HG03097 (cell line): ENCODE results near the gene TTC33.

Experiments used
- ATAC-seq: cut with Tn5 transposase; IDR thresholded peaks from one replicate; pipeline ENCODE4 v1.9.1; 2021; ENCODE audit not compliant: unreplicated experiment, low FRiP score

Gene TTC33

DNA sequence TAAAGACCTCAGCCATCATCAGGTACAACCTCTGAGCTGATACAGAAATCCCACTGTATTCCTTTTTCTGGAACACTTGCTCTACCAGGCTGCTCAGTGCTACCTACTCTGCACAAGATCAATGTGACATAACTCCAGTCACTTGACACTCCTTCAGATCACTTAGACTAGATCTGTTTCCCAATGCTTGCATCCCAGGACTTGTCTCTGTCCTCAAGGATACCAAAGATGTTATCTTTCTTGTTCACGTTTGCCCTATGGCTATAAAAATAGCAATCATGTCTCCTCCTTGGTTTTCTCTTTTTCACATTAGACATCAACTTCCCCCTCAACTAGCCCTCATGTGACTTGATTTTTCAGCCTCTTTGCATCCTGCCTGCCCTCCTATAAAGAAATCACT lies 264.1 kb downstream of the TTC33 start:
- no peak for ATAC-seq

DNA sequence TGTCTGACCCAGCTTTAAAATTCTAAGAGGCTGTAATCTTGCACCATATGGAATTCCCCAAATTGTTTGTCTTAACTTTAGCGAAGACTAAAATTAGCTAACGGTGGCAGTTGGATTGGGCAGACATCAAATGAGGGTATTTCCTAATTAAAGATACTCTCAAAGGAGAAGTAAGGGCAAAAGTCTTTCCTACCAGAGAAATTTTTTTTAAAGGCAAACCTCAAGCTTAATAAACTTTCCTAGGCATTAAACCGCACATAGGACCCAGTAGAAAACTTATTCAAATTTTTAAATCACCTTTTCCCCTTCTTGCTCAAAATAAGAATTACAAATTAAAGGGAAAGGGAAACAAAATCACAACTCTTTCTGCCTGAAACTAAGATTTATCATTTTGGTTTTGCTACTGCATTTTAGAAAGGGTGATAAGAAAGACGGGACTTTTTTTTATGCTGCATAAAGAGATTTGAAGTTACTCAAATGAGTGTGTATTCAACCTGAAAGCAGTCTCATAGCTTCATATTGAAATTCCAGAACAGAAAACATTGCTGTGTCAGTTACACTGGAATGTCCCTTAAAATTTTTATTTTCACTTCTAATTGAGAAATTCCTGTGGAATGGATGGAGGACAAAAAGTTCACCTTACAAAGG lies 265.2 kb downstream of the TTC33 start:
- ATAC-seq, result no peak

DNA sequence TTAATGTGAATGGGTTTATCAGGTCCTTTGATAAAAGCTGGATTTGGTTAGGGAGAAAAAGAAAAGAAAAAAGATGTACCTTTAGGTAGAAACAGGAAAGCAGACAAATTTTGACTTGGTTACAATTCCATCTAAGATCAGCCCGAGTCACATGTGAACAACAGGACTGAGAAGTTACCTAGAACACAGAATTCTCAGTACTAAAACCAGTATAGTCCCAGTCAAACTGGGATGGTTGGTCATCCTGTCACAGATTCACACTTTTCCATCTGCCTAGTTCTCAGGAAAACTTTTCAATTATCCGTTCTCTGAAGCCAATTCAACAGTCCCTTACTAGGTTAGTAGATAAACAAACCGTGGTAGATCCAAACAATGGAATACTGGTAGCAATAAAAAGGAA lies 266.3 kb downstream of the TTC33 start:
- no peak for ATAC-seq

DNA sequence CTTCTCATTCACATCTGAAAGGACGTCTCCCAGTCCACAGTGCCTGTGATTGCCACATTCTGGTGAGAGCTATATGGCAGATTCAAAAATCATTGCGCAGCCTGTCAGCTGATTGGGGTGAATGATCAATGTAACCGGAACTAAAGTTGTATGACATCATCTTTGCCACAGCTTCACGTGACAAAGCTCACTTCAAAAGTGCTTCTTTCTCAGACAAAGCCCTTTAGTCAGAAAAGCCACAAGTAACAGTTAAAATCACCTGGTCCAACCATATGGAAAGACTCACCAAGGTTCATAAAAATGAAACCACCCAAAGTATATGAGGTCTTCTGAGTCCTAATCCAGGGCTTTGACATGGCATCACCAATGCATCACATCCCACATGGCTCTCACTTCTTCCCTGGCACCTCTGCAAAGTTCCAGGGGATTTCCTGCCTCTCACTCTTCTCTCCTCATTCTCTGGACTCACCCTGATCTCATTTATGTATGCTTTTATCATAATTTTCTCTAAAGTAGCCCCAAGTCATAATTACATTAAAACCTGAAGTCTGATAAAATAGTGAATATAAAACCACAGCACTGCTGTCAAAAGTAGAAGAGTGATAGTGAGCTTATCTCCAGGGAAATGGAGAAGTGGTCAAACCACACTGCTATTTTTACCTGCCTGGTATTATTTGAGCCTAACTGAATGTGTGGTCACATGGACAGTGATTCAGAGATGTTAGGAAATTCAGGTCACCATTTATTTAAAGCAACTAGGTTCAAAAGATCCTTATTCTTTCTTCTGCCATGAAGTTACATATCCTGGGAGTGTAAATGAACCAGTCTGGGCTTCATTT lies 269.1 kb downstream of the TTC33 start:
- ATAC-seq, result peak; percentile 56

DNA sequence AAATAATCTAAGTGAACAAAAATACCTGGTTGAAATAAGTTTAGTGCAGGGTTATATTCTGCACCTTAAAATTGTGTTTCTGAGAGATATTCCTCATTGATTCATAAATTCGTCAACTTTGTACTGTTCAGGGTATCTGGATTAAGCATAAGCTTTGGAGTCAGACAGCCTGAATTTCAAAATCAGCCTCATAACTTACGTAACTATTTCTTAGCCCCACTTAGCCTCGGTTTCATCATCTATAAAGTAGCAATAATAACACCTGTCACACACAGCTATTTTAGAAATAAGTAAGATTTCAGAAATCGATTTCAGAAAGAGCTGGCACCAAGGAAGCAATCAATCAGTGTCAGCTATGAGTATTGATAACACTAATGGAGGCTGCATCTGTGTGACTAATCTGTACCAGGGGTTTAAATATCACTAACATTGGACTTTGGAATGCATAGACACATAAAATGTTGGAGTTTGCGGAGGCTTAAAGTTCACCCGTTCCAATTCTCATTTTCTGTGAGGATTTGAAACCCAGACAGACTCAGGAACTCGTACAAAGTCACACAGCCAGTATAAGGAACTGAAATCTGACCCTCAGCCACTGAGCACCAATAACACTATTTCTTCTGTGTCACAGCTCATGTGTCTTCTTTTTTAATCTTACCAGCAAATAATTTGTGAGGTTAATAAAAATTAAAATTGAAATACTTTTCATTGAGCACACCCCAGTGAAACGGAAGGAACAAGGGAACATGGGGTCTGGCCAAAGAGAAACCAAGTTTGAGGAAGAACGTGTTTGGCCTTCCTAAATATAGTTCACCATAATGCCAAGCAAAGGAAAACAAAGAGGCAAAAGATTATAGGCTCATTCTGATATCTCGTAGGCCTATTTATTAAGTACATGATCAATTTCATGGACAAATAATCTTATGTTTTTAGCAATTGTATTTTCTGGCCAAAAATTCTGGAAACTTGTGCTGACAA lies 270.5 kb downstream of the TTC33 start:
- ATAC-seq, result peak; percentile 39

DNA sequence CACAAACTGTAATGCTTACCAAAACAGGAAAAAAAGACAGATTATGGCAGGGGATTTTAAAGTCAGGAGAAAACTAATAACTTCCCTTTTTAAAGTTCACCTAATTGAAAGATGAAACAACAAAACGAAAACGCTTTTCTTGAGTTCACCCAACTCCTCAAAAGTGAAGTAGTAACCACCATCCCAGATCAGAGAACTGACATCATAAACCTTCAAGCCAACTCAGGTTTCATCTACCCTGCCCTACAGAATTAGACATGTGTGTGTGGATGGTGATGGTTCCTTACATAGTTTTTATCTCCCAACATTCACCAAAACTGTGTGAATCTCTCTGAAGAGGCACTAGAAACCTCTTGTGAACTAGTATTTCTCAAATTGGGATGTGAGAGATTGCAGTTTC lies 271.3 kb downstream of the TTC33 start:
- peak; percentile 31 for ATAC-seq

DNA sequence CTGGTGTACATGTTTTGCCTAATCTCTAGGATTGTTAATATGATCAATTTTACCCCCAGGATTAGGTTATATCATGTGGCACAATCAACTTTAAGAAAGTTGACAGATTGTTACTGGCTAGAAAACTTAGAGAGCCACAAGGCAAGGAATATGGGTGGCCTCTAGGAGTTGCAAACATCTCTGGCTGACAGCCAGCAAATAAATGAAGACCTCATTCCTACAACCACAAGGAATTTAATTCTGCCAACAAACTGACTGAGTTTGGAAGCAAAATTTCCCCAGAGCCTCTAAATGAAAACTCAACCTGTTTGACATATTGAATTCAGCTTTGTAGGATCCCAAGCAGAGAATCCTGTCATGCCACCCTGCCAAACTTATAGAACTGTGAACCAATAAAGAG lies 272.4 kb downstream of the TTC33 start:
- no peak for ATAC-seq

DNA sequence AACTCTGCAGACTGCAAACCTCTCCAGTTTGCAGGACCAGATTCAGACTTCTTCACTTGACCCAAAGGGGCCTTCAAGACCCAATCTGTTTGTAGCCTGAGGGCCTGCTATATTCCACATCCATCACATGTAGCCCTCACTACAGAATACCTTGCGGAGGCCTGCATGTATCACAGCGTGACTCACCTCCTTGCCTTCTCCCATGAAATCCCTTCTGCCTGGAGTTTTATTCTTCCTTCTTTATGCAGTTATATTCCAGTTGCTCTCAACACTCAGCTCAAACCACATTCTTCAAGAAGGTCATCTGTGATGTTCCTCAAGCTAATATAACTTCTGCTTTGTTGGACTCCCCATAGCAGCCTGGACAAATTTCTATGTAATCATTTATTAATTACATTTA lies 274.5 kb downstream of the TTC33 start:
- no peak for ATAC-seq

DNA sequence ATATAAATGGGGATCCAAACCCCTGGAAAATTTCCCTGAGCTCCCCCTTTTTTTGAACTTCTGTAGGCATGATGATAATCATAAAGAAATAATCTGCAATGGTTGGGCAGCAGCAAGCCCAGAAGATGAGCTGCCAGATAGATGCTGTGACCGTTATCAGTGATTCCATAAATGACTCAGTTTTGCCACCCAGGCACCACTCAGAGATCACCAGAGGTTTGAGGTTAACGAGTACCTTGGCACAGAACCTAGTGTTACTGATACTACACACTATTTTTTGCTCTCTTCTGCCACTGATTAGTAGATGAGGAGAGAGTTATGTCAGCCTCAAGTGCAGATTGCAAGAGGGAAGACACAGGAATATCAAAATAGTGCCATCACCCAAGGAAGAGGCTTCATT lies 275.4 kb downstream of the TTC33 start:
- ATAC-seq, result peak; percentile 32

DNA sequence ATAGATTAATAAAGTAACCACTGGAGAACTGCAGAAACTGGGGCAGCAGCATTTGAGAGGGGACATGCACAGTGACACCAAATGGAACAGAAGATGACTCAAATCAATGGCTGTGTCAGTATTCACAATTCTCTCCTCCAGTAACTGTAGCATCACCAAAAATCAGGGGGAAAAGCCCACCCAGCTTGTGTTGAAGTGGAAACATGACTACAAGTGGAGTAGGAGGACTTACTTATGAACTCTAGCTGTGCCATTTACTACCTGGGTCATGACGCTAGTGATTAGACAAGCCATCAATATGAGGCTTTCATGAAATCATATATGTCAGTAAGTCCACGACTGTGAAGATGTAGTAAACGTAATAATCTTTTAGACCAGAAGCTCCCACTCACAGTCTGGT lies 275.8 kb downstream of the TTC33 start:
- ATAC-seq, result no peak

DNA sequence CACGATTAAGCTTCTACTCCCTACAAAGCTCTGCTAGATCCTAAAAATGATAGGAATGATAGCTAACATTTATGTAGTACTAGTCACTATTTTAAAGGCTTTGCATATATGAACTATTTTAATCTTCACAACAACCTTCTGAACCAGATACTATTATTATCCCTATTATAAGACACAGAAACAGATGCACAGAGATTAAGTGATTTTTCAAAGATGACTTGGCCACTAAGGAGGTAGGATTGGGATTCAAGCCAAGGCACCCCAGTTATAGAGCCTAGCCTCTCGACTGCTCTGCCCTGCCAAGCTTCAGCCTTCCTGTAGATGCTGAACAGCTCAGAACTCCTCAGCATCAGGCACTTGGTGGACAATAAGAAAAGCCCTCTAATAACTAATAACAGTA lies 277.0 kb downstream of the TTC33 start:
- no peak for ATAC-seq

DNA sequence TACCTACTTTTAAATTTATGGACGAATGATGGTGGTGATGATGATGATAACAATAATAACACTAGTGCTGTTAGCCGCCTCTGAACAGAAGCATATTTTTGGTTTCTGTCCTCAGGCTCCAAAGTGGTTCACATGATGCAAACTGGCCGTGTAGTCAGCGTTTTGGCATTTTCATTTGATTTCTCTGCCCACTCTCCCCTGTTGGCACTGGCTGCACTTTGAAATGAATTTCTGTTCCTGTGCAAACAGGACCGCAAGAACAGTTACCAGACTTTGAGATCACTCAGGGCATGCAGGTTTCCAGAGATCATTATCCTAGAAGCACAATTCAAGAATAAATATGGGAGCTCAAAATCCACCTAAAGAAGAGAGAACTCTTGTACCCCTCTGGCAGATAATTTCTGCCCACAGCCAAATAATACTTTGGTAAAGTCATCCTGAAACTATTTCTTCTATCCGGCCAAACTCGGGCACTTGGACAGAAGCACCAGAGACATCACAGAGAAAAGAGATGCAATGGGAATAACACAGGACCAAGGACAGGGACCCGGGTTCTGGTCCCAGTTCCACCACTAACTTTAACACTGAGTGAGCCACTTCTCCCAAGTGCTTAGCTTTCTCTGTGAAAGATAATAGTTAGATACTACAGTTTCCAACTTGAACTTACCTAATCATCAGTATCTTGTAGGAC lies 277.8 kb downstream of the TTC33 start:
- no peak for ATAC-seq

DNA sequence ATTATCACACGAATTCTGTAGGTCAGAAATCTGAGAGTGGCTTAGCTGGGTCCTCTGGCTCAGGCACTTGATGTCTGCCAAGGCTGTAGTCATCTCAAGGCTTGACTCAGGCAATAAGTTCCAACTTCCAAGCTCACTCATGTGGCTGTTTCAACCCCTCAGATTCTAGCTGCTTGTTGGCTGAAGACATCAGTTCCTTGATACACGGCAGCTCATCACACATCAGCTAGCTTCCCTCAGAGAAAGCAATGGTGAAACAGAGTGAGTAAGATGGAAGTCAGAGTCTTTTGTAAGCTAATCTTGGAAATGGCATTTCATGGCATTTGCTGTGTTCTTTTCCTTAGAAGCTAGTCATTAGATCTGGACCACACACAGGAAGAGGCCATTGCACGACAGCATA lies 280.2 kb downstream of the TTC33 start:
- ATAC-seq, result no peak

DNA sequence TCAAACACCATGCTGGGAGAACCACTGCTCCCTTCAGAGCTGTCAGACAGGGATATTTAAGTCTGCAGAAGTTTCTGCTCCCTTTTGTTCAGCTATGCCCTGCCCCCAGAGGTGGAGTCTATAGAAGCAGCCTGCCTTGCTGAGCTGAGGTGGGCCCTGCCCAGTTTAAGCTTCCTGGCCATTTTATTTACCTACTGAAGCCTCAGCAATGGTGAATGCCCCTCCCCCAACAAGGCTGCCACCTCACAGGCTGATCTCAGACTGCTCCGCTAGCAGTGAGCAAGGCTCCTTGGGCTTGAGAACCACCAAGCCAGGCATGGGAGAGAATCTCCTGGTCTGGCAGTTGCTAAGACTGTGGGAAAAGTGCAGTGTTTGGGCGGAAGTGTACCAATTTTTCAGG lies 281.5 kb downstream of the TTC33 start:
- ATAC-seq, result no peak

DNA sequence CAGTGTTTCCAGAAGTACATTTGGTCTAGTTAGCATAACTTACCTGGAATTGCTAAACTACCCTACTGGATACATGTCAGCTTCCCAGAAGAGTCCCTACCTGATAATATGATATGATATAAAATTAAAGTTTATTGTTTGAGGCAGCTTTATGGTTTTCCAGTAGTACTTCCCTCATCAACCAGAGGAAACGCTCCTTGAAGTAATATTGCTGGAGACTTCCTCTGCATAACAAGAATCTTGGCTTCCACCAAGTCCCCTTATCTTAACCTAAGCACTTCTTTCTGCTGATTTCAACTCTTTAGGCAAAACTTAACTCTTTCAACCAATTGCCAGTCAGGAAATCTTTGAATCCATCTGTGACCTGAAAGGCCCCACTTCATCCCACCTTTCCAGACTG lies 290.3 kb downstream of the TTC33 start:
- no peak for ATAC-seq

DNA sequence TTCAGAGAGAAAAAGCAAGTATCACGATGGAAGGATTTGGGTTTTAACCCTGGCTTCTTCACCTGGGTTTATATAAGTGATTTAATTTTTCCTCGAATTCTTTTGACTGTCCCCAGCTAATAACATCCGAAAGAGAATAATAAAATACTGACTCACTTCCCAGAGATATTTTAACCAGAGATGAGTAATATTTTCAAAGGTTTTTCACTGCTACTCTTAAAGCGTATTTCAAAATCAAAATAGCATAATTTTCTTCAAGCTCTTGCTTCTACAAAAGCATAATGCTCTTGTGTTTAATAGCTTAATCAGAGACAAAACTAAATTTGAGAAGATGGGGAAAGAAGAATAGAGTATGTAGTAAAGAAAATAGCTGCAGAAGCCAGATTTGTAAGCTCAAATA lies 291.2 kb downstream of the TTC33 start:
- no peak for ATAC-seq
